Right atrium auricular region (tissue), 2 donors: ENCODE results near the gene SLC3A2. TPM values are rescaled to one million over a fixed set of nuclear protein-coding genes. Genes with fewer than 3 reads are reported as not detected.

Source experiments
- DNase-seq: peaks from one replicate; pipeline ENCODE4 v3.0.0-alpha.2; 2019; ENCODE audit warnings: low spot score
- H3K27ac ChIP-seq, 2 donors: fragments of 200-600 bp; sonication (generic); 1 replicate in 1 of 2; 2 replicates in 1 of 2; pipeline ENCODE4 v1.5.1; 2016 to 2019
- H3K27me3 ChIP-seq, 2 donors: fragments of 200-600 bp; sonication (generic); one replicate each; pipeline versions ENCODE4 v1.5.1 to v1.6.0; 2017 to 2019
- H3K36me3 ChIP-seq: fragments of 200-600 bp; sonication (generic); one replicate; pipeline ENCODE4 v1.5.1; 2016
- H3K4me1 ChIP-seq, 2 donors: fragments of 200-600 bp; sonication (generic); one replicate each; pipeline versions ENCODE4 v1.5.1 to v1.6.0; 2017 to 2019
- H3K4me3 ChIP-seq, 2 donors: fragments of 200-600 bp; sonication (generic); 1 replicate in 1 of 2; 2 replicates in 1 of 2; pipeline ENCODE4 v1.5.1; 2017 to 2019; ENCODE audit warnings: mild to moderate bottlenecking in 1 of 2, moderate library complexity in 1 of 2
- H3K9me3 ChIP-seq, 2 donors: fragments of 200-600 bp; sonication (generic); one replicate each; pipeline ENCODE4 v1.5.1; 2019
- CTCF ChIP-seq, 2 donors: fragments of 200-600 bp; sonication (generic); IDR thresholded peaks; one replicate each; pipeline ENCODE4 v1.5.1; 2019; ENCODE audit warnings: antibody characterized with exemption in 2 of 2
- total RNA-seq, 2 donors: library from RNA; depleted of rRNA; stranded (reverse); fragments of >200 nt; gene quantifications; one replicate each; pipeline ENCODE4 v1.1.0, GENCODE V29; 2016

The SLC3A2 gene
- total RNA-seq, 2 donors from 2014 or later = 27.7 to 64.9 TPM

GRCh38 chr11:62892077-62892922 lies 11.6 kb downstream of the SLC3A2 start:
- H3K9me3 ChIP-seq = no peaks in the 10 kb centered on the region
- peaks cover 0 to 17% of the 10 kb centered on the region in 2 donors for H3K4me1 ChIP-seq
- no peak overlapping the region for H3K4me3 ChIP-seq
- TF ChIP-seq CTCF (IDR thresholded peaks at IDR 0.05) = no peak
- no peaks in the 10 kb centered on the region for H3K27me3 ChIP-seq
- no peak overlapping the region for H3K27ac ChIP-seq
- DNase-seq = no peak
- peaks cover 23% of the 10 kb centered on the region for H3K36me3 ChIP-seq

GRCh38 chr11:62895501-62895900 lies 14.8 kb downstream of the SLC3A2 start:
- H3K4me1 ChIP-seq = peaks cover 0 to 6% of the 10 kb centered on the region in 2 donors
- H3K9me3 ChIP-seq = no peaks in the 10 kb centered on the region
- no peak for DNase-seq
- H3K27me3 ChIP-seq = no peaks in the 10 kb centered on the region
- no peaks in the 10 kb centered on the region for H3K36me3 ChIP-seq
- H3K27ac ChIP-seq = no peak overlapping the region
- H3K4me3 ChIP-seq = no peak overlapping the region
- no peak for TF ChIP-seq CTCF (IDR thresholded peaks at IDR 0.05)

- peaks cover 0 to under 1% of the 10 kb centered on the region in 2 donors for H3K4me1 ChIP-seq
- H3K4me3 ChIP-seq = no peak overlapping the region
- DNase-seq = no peak
- H3K27me3 ChIP-seq = no peaks in the 10 kb centered on the region
- no peaks in the 10 kb centered on the region for H3K36me3 ChIP-seq
- TF ChIP-seq CTCF (IDR thresholded peaks at IDR 0.05) = no peak
- H3K27ac ChIP-seq = no peak overlapping the region
- H3K9me3 ChIP-seq = no peaks in the 10 kb centered on the region
These were observed 15.4 kb downstream of the SLC3A2 start for GRCh38 chr11:62896049-62896448.

GRCh38 chr11:62897311-62897710 lies 16.6 kb downstream of the SLC3A2 start:
- TF ChIP-seq CTCF (IDR thresholded peaks at IDR 0.05) = no peak
- no peaks in the 10 kb centered on the region for H3K27me3 ChIP-seq
- no peaks in the 10 kb centered on the region for H3K36me3 ChIP-seq
- no peak overlapping the region for H3K27ac ChIP-seq
- H3K4me3 ChIP-seq = no peak overlapping the region
- no peaks in the 10 kb centered on the region for H3K4me1 ChIP-seq
- H3K9me3 ChIP-seq = no peaks in the 10 kb centered on the region
- DNase-seq = no peak

GRCh38 chr11:62898027-62898426 lies 17.3 kb downstream of the SLC3A2 start:
- Histone ChIP-seq H3K9me3 (no peaks in the 10 kb centered on the region), H3K27ac (no peak overlapping the region), H3K4me1 (no peaks in the 10 kb centered on the region), H3K36me3 (no peaks in the 10 kb centered on the region), H3K4me3 (no peak overlapping the region), H3K27me3 (no peaks in the 10 kb centered on the region)
- no peak for TF ChIP-seq CTCF (IDR thresholded peaks at IDR 0.05)
- DNase-seq = no peak
